Heart left ventricle (tissue), 16 donors: ENCODE measurements around the gene ELAVL2. TPM values are rescaled to one million over a fixed set of nuclear protein-coding genes. Genes with fewer than 3 reads are reported as not detected.

ENCODE experiments used
- ATAC-seq, 4 donors: fragments of 200-7000 bp; cut with Tn5 transposase; one replicate each; pipeline ENCODE4 v1.9.1; 2020 to 2022; ENCODE audit warnings: moderate library complexity in 4 of 4, mild to moderate bottlenecking in 3 of 4, moderate number of reproducible peaks in 1 of 4
- DNase-seq, 5 donors: peaks; one replicate each; pipeline ENCODE4 v3.0.0-alpha.2; 2020
- H3K27ac ChIP-seq, 12 donors: fragments of 200-600 bp; sonication (generic) in 4 of 12; one replicate each; pipeline versions ENCODE4 v1.5.0 to v1.8.0; 2016 to 2022; ENCODE audit warnings: mild to moderate bottlenecking in 2 of 12
- H3K27me3 ChIP-seq, 9 donors: fragments of 200-600 bp; sonication (generic) in 2 of 9; one replicate each; pipeline versions ENCODE4 v1.5.1 to v1.8.0; 2016 to 2022; ENCODE audit warnings: mild to moderate bottlenecking in 3 of 9
- H3K36me3 ChIP-seq, 9 donors: fragments of 200-600 bp; sonication (generic) in 2 of 9; one replicate each; pipeline versions ENCODE4 v1.5.0 to v1.8.0; 2018 to 2022; ENCODE audit warnings: mild to moderate bottlenecking in 2 of 9
- H3K4me1 ChIP-seq, 12 donors: fragments of 200-600 bp; sonication (generic) in 4 of 12; one replicate each; pipeline versions ENCODE4 v1.5.0 to v1.8.0; 2016 to 2022; ENCODE audit warnings: mild to moderate bottlenecking in 3 of 12
- H3K4me3 ChIP-seq, 12 donors: fragments of 200-600 bp; sonication (generic) in 4 of 12; one replicate each; pipeline versions ENCODE4 v1.5.0 to v1.8.0; 2017 to 2022; ENCODE audit warnings: mild to moderate bottlenecking in 9 of 12, moderate library complexity in 4 of 12
- H3K9me3 ChIP-seq, 12 donors: fragments of 200-600 bp; sonication (generic) in 4 of 12; one replicate each; pipeline versions ENCODE4 v1.5.0 to v1.8.0; 2016 to 2022; ENCODE audit warnings: mild to moderate bottlenecking in 1 of 12
- CTCF ChIP-seq, 12 donors: fragments of 200-600 bp; sonication (generic) in 4 of 12; IDR thresholded peaks; one replicate each; pipeline versions ENCODE4 v1.5.0 to v1.8.0; 2018 to 2022; ENCODE audit warnings: antibody characterized with exemption in 12 of 12, mild to moderate bottlenecking in 5 of 12
- POLR2A ChIP-seq, 2 donors: fragments of 450-650 bp; IDR thresholded peaks; one replicate each; pipeline ENCODE4 v1.6.1; 2017; ENCODE audit warnings: antibody characterized with exemption in 2 of 2, mild to moderate bottlenecking in 2 of 2, moderate library complexity in 2 of 2
- WGBS, 4 donors: extraction: QIAGEN DNeasy Blood & Tissue Kit in 2 of 4; methylation state at CpG; one replicate each; pipeline versions ENCODE4 v1.1.5 to v1.1.7; 2013 to 2018; 5-methylcytosine and 5-hydroxymethylcytosine counted together
- intact Hi-C, 10 donors: fragments of 100-400 bp; cut with DNase I; formaldehyde crosslinking; loops; one replicate each; pipeline versions ENCODE4 v1.11.1 to v1.14.2; 2022
- polyA plus RNA-seq, 2 donors: library from polyadenylated mRNA; stranded (reverse); fragments of 200-250 nt; gene quantifications; one replicate each; pipeline ENCODE4 v1.2.3, GENCODE V29; 2013
- total RNA-seq, 9 donors: library from RNA; depleted of rRNA in 2 of 9; stranded (reverse); fragments of >200 nt in 2 of 9; fragmentation: NEBNext Ultra II Directional in 3 of 9; extraction: Animal tissue kit (Norgen Biotek cat#: 25700) in 3 of 9; gene quantifications; one replicate each; pipeline versions ENCODE4 v1.1.0 to v1.2.4, GENCODE V29; 2016 to 2023
- donor health status: ischemic (EF 13 %, LVEDD 7.1; RV severe dilation, severe dysfunction).
- donor health status: healthy with polysubstance abuse.
- donor health status: DM: no; HTN: yes; CAD: no.
- donor health status: DM: no; HTN: no; CAD: no.
- donor health status: ischemic (EF 25% LVEDD 6.9; RV normal size, moderate dysfunction).
- donor health status: ischemic (EF 25% LVEDD 5.7; RV mildly dilated, moderate dysfunction).
- donor health status: healthy.
- donor health status: DM: yes; HTN: yes; CAD: no.
- donor health status: ischemic (EF 35%, LVEDD 5.7; RV mildly dilated, moderate dysfunction).
- donor health status: nonischemic (EF 11% LVEDD 7.7; RV severe dilation, severe dysfunction).
- donor health status: DM: yes; HTN: yes; CAD: no.
- donor health status: PGD.
- donor health status: ischemic (EF 29% LVEDD 5.4; RV normal size, mild dysfunction).
- donor health status: nonischemic (EF 23%, LVEDD 6.1; RV moderate dilation, normal function).

The ELAVL2 gene
- total and polyA plus RNA-seq, 11 donors, result 0.08 to 0.30 (median 0.19) TPM; not detected in 6

GRCh38 chr9:23751633-23752032 lies 74.4 kb downstream of the ELAVL2 start:
- Histone ChIP-seq H3K27ac (no peak overlapping the region), H3K4me1 (no peaks in the 10 kb centered on the region), H3K4me3 (no peak overlapping the region), H3K9me3 (no peaks in the 10 kb centered on the region), H3K36me3 (no peaks in the 10 kb centered on the region), H3K27me3 (no peaks in the 10 kb centered on the region)
- no peak for ATAC-seq
- 84 to 93% (median 87%) methylated on average over 4 of the region's 4 CpGs for WGBS, 4 donors
- DNase-seq, result no peak
- intact Hi-C loops, result no loop called here
- TF ChIP-seq POLR2A (IDR thresholded peaks at IDR 0.05) (no peak), CTCF (IDR thresholded peaks at IDR 0.05) (no peak)

DNA sequence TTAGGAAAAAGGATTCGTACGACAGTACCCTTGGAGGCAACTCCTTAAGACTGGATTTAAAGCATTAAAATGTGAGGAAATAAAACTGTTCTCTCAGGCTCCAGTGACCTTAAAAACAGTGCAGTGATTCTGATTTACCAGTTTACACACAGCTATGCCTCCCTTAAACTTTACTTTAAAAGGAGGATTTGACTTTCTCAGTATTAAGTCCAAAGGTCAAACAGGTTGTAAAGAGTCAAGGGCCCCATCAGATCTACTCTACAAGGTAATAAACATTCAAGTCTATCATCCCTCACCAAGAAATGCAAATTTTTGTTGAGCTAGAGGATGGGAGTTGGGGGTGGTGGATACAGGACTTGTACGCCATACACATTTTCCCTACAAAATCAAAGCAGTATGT lies 75.2 kb downstream of the ELAVL2 start:
- no peak for TF ChIP-seq CTCF (IDR thresholded peaks at IDR 0.05)
- TF ChIP-seq POLR2A (IDR thresholded peaks at IDR 0.05), result no peak
- Histone ChIP-seq H3K9me3 (no peaks in the 10 kb centered on the region), H3K27ac (no peak overlapping the region), H3K4me3 (no peak overlapping the region), H3K36me3 (no peaks in the 10 kb centered on the region), H3K4me1 (no peaks in the 10 kb centered on the region), H3K27me3 (no peaks in the 10 kb centered on the region)
- intact Hi-C loops, result no loop called here
- WGBS, 4 donors, result 94 to 96% (median 95%) methylated on average over 3 of the region's 3 CpGs
- DNase-seq (no peak), ATAC-seq (no peak)

DNA sequence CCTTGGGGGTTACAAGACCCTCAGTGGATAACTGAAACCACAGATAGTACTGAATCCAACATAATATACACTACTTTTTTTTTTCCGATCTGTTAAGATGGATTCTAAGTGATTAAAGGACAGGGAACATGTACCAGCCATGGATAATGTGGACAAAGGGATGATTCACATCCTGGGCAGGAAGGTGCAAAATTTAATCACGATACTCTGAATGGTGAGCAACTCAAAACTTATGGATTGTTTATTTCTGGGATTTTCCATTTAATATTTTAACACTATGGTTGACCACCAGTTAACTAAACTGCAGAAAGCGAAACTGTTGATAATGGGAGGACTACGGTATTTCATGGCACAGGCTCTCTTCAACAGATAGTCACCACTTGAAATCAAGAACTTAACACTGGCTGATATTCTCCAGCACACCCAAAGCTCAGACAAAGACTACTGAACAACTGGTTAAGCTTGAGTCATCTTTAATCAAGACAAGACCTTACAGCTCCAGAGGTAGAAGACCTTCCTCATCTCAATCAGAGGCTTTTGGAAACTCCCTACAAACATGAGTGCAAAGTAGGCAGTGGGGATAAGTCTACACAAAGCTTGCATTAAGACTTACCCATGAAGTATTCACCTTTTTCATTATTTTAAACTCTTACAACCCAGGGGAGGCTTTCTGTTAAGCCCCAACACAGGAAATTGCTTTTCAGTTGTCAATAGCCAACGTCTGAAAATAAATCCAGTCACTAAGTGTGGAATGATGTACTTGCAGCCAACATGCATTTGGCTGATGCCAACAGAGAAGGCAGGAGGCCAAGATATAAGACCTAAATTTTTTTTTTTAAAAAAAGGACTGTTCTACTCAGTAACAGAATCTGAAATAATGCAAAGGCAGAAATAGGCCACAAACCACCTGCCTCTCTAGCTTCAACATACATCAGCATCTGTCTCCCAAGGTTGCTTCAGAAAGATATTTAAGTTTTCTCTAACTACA lies 78.7 kb downstream of the ELAVL2 start:
- Histone ChIP-seq H3K9me3 (no peaks in the 10 kb centered on the region), H3K4me3 (no peak overlapping the region), H3K36me3 (no peaks in the 10 kb centered on the region), H3K4me1 (no peaks in the 10 kb centered on the region), H3K27me3 (no peaks in the 10 kb centered on the region), H3K27ac (no peak overlapping the region)
- whole genome bisulfite sequencing, 4 donors, result 51 to 58% (median 54%) methylated on average over 5 of the region's 5 CpGs
- ATAC-seq (no peak), DNase-seq (no peak)
- intact Hi-C loops, result no loop called here
- no peak for TF ChIP-seq POLR2A (IDR thresholded peaks at IDR 0.05)
- no peak for TF ChIP-seq CTCF (IDR thresholded peaks at IDR 0.05)

DNA sequence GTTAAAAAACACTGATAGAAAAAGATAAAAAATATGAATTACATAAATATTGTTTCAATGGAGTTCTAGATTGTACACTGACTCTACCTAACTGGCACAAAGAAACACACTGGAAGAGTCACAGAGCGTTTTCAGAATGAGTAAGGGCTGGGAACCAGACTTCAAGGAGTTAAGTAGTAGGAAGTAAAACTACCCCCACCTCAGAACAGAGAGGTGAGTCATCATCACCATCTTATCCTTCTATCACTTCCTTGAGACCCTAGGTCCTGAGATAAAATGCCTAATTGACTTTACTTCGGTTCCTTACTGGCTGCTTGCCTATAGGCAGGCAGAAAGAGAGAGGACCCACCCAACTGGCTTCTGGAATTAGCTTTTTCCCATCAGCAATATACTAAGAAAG lies 79.7 kb downstream of the ELAVL2 start:
- Histone ChIP-seq H3K36me3 (no peaks in the 10 kb centered on the region), H3K9me3 (no peaks in the 10 kb centered on the region), H3K27ac (no peak overlapping the region), H3K4me3 (no peak overlapping the region), H3K4me1 (no peaks in the 10 kb centered on the region), H3K27me3 (no peaks in the 10 kb centered on the region)
- intact Hi-C loops, result no loop called here
- ATAC-seq, result no peak
- WGBS, 4 donors, result 47 to 56% (median 52%) methylated on average over 2 of the region's 2 CpGs
- no peak for DNase-seq
- no peak for TF ChIP-seq POLR2A (IDR thresholded peaks at IDR 0.05)
- TF ChIP-seq CTCF (IDR thresholded peaks at IDR 0.05), result no peak
